GM18870 (cell line): Measurements from ENCODE around the gene SOX3.

ENCODE experiments used
- ATAC-seq: cut with Tn5 transposase; IDR thresholded peaks from one replicate; pipeline ENCODE4 v1.9.1; 2021; ENCODE audit warnings: moderate library complexity; ENCODE audit not compliant: unreplicated experiment

The SOX3 gene

DNA sequence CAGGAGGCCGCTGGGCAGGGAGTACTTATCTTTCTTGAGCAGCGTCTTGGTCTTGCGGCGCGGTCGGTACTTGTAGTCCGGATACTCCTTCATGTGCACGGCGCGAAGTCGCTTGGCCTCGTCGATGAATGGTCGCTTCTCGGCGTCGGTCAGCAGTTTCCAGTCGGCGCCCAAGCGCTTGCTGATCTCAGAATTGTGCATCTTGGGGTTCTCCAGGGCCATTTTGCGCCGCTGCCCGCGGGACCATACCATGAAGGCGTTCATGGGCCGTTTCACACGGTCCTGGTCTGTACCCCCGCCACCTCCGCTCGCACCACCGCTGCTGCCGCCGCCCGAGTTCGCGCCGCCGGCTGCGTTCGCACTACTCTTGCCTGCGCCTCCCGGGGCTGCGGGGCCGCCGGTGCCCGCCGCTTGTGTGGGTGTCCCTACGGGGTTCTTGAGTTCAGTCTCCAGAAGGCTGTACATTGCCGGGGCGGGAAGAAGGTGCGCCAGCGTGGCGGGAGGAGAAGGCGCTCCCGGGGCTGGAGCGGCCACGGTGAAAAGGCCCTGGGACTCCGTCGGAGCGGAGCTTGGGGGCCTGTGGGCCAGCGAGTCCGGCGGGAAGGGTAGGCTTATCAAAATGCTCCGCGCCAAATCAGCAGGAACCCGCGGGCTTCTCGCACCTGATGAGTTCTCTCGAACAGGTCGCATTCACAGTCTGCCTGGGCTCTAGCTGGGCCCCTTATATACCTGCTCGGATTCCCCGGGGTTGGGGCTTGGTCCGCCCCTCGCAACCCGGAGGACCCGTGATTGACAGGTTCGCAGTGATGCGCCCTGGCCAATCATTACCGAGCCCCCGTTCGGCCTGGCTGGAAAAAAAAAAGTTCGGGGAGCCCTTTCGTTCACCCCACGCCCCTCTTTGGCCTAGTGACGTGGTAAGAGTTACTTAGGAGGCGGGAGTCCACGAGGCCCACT, at the start of gene SOX3:
SOX3 (minus strand) TSS at position 699 of the 954 bp plus-strand sequence; CDS start at position 690, 9 bp downstream.
- ATAC-seq: no peak

DNA sequence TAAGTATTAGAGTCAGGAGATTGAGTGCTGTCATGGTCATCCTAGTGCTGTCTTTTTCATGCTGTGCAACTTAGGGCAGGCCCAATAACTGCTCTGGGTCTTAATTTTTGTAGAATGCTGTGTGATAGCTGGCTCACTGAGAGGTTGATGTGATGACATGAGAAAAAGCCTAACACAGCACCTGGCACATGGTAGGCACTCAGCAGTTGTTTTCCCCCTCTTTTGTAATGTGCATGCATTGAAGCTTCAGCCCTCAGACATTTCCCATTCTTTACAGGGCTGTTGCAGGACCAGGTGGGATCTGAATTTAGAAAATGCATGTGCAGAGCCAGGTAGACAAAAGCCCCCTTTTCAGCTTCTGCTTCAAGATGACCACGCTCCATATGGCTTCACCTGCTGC, 44.1 kb upstream of the SOX3 start:
- ATAC-seq: no peak

DNA sequence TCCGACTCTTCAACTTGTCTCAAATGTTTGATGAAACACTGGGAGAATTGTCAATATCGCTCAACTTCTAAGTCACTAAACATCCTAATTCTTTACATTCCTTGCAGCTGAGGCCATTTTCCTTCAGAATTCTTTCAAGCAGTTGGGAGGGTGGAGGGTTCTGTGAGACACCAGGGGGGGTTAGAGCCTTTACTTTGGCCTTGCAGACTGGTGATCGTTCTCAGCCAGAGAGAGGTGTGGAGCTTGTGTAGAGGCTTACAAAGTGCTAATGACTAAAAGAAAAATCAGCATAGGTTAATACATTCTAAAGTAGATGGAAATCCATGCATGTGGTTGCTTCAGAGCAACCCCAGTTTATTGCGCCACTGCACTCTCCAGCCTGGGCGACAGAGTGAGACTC, 21.3 kb upstream of the SOX3 start:
- ATAC-seq: no peak

DNA sequence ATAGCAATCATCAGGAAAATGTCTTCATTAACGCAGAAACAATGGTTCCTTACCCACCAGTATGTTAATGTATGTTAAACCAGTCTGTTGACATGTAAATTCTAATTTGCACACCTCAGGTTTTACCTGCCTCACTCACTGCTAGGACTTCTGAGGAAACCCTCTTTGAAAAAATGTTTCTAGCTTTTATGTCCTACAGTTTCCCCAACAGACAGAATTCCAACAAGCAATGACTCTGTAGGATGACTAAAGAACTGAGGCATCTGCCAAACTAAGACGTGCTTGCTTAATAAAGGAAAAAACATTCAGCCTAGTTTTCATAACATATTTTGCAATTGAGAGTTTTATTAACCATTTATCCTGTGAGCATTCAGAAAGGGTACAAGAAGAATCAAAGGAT, 20.6 kb upstream of the SOX3 start:
- no peak for ATAC-seq

DNA sequence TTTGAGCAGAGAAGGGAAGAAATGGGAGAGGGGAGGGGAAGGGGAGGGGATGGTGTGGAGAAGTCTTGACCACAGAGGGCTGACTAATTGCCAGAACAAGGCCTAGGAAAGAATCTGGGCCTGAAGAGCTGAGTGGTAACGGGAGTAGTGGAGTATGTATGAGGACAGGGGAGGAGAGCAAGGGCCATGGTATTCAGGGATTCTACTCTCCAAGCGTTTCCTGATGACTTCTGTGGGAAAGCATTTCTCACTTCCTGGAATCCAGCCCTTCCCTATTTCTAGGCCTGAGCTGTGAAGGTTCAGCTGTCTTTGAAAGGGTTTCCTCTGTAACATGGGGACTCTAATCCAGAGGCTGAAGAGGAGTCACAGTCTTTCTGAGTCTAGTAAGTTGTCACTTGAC, 19.7 kb upstream of the SOX3 start:
- ATAC-seq: no peak

DNA sequence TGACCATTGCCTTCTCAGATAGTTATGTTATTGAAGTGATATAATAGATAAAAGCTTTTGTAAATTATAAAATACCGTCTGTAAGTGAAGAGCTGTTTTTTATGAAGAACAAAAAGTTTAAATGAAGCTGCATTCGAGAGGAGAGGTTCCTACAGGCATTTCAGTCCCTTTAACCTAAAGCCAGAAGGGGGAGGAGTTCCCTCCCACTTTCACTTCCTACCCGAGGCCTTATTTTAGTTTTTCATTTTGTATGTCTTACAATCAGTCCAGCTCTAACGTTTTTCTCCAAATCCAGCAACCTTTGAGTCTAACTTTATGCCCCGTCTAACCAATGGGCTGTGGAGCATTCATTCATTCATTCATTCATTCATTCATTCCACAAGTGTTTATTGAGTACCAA, 16.5 kb upstream of the SOX3 start:
- no peak for ATAC-seq

DNA sequence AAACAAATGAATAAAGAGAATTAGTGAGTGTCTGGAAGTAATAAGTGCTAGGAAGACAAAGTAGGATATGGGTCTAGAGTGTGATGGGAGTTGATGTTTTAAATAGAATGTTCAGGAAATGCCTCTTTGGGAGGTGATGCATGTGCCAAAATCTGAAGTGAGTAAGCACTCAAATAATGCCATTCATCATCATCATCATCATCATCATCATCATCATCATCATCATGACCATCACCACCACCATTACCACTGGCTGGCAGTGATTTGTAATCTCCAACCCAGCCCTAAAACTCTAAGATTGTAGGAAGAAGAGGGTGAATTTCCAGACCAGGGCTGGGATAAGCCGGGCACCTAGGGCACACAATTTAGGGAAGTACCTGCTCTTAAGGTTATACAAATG, 9.7 kb upstream of the SOX3 start:
- no peak for ATAC-seq

DNA sequence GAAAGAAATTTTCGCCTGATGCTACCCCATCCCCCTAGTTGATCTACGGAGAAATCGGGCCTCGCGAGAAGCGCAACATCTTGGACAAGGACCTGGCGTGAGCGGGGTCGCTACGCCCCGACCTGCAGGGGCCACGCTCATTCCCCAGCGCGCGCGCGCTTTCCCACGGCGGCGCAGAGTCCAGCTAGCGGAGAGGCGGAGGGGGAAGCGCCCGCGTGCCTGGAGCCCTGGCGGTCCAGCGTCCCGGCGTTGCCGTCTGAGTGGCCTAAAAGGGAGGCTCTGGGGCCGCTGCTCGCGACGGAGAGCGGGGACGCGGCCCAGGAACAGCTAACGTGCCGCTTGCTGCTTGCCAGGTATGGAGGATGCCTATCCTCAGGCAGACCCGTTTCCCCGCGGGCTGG, 6.0 kb upstream of the SOX3 start:
- no peak for ATAC-seq

DNA sequence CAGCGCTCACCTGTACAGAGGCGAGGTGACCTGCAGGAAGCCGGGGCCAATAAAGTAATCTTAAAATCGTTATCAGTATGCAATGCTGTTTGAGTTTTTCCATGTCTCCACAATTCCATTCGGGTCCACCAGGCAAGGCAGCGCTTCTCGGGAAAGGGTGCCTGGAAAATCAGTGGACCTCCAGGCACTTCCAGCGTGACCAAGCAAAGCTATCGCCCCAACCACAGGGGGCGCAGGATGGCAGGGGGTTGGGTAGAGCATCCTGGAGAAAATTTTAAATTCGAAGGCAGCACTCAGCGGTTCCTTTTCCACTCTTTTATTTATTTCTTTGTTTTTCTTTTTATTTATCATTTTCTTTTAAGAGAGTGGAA, 5.4 kb upstream of the SOX3 start:
- ATAC-seq: no peak

DNA sequence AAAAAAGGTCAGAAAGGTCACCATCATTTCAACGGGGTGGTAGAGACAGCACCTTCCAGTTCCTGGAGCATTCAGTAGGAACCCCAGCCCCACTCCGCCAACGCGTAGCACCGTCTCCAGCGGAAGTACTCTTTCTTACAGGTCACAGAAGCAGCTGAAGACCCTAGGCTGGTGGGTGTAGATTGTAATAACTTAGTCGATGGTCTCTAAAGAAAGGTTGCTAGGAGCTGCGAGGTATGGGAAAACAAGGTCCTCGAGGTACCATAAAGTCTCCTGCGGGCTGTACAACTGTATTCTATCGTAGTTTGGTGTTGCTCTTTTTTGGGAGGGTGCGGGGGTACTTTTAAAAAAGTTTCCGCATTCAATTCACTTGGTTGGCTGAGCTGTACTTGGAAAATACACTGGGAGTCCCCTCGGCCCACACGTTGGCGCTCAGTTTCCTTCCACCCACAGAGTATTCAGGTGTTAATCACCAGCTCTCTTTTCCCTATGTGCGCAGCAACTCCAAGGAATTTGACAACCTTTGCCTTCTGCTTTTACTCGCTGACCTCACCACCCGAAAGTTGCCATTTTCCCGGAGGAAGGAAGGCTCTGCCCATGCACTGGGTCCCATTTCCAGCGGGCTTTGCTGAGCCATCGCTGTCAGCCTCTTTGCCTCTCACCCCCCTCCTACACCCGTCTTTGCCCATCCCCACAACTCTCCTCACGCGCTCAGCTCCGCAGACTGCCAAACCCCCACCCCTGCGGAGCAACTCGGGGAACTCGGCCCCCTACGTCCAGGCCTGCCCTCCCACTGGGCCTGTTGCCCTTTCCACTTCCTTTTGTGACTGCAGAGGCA, 4.8 kb upstream of the SOX3 start:
- no peak for ATAC-seq

DNA sequence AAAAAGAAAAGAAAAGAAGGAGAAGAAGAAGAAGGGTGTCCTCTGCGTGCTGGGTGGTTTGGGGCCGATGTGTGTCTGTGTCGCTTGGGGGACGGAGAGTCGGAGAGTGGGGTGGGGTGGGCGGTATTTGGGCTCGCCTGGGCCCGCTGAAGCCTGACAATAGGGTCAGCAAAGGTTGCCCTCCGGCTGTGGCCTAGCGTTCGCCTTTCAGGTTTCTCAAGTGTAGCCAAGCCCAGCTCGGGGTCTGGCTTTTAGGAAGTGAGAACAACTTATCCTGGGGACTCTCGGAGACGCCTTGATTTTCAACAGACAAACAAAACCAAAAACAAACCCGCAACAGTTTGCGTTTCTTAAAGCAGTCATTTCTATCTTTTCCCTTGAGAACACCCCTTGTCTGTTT, 4.1 kb upstream of the SOX3 start:
- ATAC-seq: no peak

DNA sequence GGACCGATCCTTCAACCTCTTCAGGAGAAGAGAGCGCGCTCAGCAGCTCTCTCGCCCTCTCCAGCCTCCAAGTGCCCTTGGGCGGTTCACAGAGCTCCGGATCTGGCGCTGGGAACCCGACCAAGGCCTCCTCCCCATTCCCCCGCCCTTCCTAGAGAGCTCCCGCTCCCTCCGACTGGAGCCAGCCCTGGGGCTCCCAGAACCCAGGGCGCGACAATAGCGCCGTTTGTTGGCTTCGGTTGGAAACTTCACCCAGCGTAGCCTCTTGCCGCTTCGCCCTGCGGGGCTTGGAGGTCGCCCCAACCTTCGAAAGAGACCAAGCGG, 3.1 kb upstream of the SOX3 start:
- ATAC-seq: no peak

DNA sequence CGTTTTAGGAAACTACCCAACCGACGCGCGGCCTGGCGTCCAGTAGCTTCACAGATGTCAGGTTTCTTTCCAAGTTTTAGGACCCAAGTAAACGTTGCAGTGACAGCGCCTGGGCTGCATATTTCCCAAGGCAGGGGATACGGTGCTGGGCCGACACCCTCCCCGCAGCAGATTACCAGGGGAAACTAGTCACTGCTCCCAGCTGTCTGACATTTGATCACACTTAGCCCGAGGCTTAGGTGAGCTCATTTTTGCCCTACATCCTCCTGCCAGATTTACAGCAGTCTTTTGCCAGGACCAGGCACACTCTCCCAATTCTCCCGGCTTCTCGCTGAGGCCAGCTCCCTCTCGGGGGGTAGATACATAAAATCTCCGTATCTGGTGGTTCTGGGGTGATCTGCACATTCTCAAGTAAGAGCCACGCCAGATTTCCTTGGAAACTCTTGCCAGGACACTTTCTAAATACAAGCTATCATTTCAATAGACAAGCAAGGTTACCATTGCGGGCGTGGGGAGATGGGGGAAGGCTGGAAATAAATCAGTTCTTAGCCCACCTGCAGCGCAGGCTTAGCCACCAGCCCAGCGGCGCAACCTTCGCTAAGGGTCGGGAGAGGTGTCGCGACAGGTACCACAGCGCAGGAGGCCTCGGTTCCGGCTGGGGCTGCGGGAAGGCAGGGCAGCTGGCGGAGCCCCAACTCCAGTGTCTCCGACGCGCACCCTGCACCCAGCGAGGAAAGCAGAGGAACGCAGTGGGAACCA, 2.5 kb upstream of the SOX3 start:
- no peak for ATAC-seq

DNA sequence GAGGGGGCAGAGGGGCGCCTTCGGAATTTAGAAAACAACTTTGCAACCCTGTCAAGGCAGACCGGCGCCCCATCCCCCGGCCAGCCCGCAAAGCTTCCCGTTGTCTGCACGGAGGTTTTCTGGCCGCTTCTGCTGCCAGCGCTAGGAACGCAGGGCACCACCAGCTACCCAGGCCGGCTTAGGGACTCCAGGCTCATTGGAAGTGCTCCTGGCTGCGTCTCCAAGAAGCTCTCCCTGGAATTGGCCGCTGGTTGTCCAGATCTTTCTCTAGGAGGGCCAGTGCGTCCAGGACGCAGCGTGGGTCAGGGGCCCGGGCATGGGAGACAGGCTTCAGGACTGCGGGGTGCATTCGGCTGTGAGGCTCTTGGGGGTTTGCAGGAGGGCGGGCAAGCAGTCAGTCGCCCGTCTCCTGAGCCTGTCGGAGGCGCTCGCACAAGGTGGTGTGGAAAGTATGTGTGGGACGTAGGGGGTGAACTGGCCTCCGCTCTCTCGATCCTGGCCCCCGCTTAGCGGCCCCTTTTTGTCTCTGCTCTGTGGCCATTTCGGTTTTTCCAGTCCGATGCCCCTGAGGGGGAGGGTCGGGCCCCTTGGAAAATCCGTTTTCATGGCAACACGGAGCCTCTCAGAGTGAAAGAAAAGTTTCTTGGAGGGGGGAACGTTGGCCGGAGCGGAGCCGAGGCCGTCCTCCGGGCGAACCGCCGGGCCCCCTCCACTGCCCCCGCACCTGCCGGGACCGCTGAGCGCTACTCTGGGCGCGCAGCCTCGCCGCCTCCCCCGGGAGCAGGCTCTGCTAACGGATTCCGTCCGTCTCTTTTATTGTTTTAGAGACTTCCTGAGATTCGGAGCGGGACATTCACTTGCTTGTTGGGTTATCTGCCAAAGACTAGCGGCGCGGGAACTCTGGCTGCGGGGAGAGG, 810 bp upstream of the SOX3 start:
- ATAC-seq: no peak

DNA sequence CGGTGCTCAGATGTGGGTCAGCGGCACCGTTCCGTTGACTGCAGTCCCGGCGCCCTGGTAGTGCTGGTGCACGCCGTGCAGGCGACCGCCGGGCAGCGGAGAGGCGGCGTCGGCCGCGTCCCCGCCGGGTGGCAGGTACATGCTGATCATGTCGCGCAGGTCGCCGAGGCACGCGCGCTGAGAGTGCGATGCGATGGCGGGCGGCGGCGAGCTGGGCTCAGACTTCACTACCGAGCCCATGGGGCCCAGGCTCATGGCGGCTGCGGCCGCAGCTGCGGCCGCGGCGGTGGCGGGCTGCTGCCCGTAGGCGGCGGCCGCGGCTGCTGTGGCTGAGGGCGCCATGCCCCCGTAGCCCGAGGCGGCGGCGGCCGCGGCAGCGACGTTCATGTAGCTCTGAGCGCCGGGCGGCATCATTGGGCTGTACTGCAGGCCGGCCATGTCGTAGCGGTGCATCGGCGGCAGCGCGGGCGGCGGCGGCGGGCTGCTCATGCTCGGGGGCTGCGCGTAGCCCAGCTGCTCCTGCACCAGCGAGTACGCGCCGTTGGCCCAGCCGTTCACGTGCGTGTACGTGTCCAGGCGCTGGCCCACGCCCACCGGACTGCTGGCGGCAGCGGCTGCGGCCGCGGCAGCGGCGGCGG, 1.0 kb downstream of the SOX3 start:
- ATAC-seq: no peak

DNA sequence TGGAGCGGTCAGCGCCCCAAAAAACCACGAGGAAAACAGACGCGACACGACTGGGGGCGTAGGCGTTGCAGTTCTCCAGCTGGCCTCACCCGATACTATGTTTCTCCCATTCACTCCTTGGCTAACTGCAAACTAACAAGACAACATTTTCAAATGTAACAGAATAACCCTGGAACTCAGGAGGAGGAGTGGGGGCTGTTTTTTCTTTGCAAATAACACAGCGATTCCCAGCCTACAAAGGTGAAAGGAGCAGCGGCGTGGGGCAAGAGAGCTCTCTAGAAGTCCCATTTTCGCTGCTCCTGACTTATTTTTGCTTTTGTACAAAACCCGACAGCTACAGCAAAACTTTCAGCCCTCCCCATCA, 1.6 kb downstream of the SOX3 start:
- ATAC-seq: no peak

DNA sequence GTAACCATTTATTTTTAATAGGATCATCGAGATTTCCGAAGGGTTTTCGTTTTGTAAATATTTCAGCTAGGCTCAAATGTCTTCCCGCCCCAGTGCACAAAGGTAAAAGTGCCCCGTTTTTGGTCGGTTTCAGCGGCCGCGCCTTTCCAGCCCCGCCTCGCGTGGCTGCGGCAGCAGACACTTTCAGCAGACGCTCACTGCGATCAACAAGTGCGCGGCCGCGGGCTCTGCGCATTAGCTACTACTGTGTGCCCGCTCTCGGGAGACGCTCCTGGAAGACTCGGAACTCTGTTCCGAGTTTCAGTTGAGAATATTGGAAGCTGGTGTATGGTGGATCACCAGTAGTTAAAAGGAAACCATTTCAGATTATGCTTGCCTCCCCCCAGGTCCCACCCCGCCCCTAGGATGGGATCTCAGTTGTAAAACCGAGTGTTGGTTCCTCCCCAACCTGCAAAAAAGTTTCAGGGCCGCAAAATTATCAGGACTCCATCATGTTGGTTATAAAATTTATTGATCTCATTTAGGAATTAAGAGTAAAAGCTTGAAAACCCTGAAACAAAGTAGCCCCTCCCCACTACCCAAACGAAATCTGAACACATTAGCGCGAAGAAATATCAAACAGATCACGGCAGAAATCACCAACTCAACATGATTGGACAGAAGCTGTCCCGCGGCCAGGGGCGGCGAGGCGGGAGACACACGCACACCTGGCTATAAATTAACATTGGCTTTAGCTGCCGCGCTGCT, 2.2 kb downstream of the SOX3 start:
- ATAC-seq: no peak

DNA sequence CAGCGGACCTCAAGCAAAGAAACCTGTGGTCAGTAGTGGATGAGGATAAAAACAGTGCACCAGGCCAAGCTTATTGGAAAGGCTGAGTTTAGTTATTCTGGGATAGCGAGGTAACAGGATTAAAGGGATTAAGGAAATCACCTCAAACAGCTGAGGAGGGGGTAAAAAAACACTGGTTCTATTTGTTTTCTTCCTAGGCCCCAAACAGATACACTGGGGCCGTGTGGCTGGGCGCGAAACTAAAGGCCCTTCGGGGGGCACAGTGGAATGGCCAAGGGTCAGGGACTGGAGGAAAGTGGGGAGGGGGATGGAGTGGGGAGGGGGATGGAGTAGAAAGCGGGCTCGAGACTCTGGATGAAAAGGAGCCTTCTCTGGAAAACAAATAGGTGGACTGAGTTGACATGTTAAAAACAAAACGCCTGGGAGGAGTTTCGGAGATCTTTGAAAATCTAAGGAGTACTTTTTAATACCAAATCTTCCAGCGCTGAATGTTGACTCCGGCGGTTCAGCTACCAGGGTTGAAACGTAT, 2.9 kb downstream of the SOX3 start:
- ATAC-seq: no peak

DNA sequence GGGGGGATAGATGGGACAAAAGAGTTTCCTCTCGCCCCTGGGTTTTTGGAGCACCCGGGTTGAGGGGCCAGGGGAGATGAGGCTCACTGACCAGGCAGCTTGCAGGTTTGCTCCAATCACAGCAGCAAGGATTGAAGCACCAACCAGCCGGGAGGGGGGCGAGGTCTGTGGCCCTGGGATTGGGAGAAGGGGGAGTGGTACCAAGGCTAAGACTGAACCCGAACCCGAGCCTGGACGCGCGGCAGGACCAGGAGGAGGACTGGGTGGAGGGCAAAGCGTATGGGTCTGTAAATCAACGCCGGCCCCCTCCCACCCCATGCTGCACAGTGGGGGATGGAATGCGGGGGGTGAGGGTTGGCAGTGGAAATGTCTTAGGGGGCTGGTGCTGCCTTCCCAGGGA, 3.5 kb downstream of the SOX3 start:
- ATAC-seq: no peak
